MM.1S (cell line): ENCODE measurements around the gene RPS6KC1.

ENCODE experiments used
- DNase-seq: peaks from one replicate; pipeline ENCODE4 v3.0.0-alpha.2; 2015
- H2AFZ ChIP-seq: fragments of 300-600 bp; sonication (generic); 2 replicates; pipeline ENCODE4 v1.6.0; 2016; ENCODE audit warnings: antibody characterized with exemption, low read length
- H3F3A ChIP-seq: fragments of 300-600 bp; sonication (generic); 2 replicates; pipeline ENCODE4 v1.6.1; 2016; ENCODE audit warnings: mild to moderate bottlenecking, antibody characterized with exemption, low read length, moderate library complexity, mixed read lengths; ENCODE audit not compliant: insufficient read depth
- H3K27ac ChIP-seq: fragments of 300-600 bp; sonication (generic); 2 replicates; pipeline ENCODE4 v1.5.1; 2016; ENCODE audit warnings: mild to moderate bottlenecking, low read length
- H3K27me3 ChIP-seq: fragments of 300-600 bp; sonication (generic); replicated peaks from 2 replicates; pipeline ENCODE4 v1.6.0; 2016; ENCODE audit warnings: low read length; ENCODE audit not compliant: insufficient read depth
- H3K36me3 ChIP-seq: fragments of 300-600 bp; sonication (generic); replicated peaks from 2 replicates; pipeline ENCODE4 v1.6.1; 2016; ENCODE audit warnings: mild to moderate bottlenecking, low read length, mixed read lengths; ENCODE audit not compliant: insufficient read depth
- H3K4me1 ChIP-seq: fragments of 300-600 bp; sonication (generic); 2 replicates; pipeline ENCODE4 v1.6.1; 2016; ENCODE audit warnings: low read length, mixed read lengths
- H3K4me2 ChIP-seq: fragments of 300-600 bp; sonication (generic); 2 replicates; pipeline ENCODE4 v1.6.0; 2016; ENCODE audit warnings: low read depth, low read length
- H3K4me3 ChIP-seq: fragments of 300-600 bp; sonication (generic); 2 replicates; pipeline ENCODE4 v1.5.1; 2016; ENCODE audit warnings: low read length, mixed read lengths
- H3K79me2 ChIP-seq: fragments of 300-600 bp; sonication (generic); 2 replicates; pipeline ENCODE4 v1.6.1; 2016; ENCODE audit warnings: mixed run types, low read length, mixed read lengths
- H3K9ac ChIP-seq: fragments of 300-600 bp; sonication (generic); 2 replicates; pipeline ENCODE4 v1.6.1; 2016; ENCODE audit warnings: low read length, mixed read lengths
- H3K9me2 ChIP-seq: fragments of 300-600 bp; sonication (generic); replicated peaks from 2 replicates; pipeline ENCODE4 v1.6.1; 2016; ENCODE audit warnings: mild to moderate bottlenecking, low read length, mixed read lengths; ENCODE audit not compliant: insufficient read depth
- H3K9me3 ChIP-seq: fragments of 300-600 bp; sonication (generic); replicated peaks from 2 replicates; pipeline ENCODE4 v1.6.1; 2016; ENCODE audit warnings: mild to moderate bottlenecking, low read length, mixed read lengths; ENCODE audit not compliant: insufficient read depth
- H4K20me1 ChIP-seq: fragments of 300-600 bp; sonication (generic); 2 replicates; pipeline ENCODE4 v1.6.1; 2016; ENCODE audit warnings: mild to moderate bottlenecking, low read length, moderate library complexity, mixed read lengths; ENCODE audit not compliant: insufficient read depth
- EZH2 ChIP-seq: fragments of 300-600 bp; sonication (generic); optimal IDR thresholded peaks from 2 replicates; pipeline ENCODE3; 2017; ENCODE audit warnings: low read depth, mild to moderate bottlenecking, antibody characterized with exemption, low read length, mixed read lengths
- EZH2phosphoT487 ChIP-seq: fragments of 300-600 bp; sonication (generic); IDR thresholded peaks from 2 replicates; pipeline ENCODE4 v1.6.1; 2018; ENCODE audit warnings: antibody characterized with exemption, low read length
- TF ChIP-seq, protein P1 (sequence below): fragments of 300-600 bp; sonication (generic); IDR thresholded peaks from 2 replicates; pipeline ENCODE4 v1.5.1; 2016; ENCODE audit warnings: antibody characterized with exemption, low read length, mixed read lengths

RPS6KC1 gene

DNA sequence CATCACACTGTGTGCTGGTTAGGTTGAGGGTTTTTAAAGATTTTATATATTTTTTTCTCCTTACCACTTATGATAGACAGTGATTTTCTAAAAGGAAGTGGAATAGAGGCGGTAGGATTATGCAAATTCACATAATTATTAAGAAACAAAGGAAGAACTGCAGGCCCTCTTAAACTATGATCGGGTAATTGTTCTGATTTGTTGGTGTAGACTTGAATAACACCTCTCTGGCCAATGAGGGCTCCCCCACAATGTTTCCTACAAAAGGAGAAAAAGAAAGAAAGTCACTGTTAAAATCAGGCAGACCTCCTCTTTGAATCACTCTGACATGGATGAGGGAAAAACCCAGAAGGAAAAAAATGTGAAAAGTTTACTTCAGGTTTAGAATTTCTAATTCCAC lies 241.6 kb downstream of the RPS6KC1 start:
- Histone ChIP-seq H3K27me3 (no peaks in the 10 kb centered on the region), H4K20me1 (no peaks in the 10 kb centered on the region), H3F3A (no peaks in the 10 kb centered on the region)

DNA sequence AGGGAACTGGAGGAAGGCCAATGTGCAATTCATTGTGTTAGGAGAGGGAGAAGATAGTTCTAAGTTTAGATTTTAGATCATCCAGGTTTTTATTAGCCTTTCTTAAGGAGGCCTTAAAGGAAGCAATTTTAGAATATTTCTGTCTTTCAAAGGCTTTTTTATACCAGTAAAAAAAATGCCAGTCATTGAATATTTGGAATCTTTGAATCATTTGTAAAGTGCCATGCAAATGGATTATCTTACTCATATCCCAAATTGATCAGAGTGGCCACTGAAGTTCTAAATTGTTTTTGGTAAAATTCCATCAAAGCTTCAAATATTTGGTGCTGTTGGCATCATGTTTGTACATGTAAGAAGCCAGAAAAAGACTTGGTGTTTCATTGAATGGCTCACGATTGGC lies 244.8 kb downstream of the RPS6KC1 start:
- Histone ChIP-seq H3K9me3 (no peaks in the 10 kb centered on the region), H3K36me3 (no peaks in the 10 kb centered on the region), H3K4me1 (no peaks in the 10 kb centered on the region), H3K27me3 (no peaks in the 10 kb centered on the region), H2AFZ (no peak overlapping the region), H3K9ac (no peak overlapping the region), H3K9me2 (no peaks in the 10 kb centered on the region), H3K79me2 (no peaks in the 10 kb centered on the region), H3K27ac (no peak overlapping the region), H4K20me1 (no peaks in the 10 kb centered on the region), H3K4me2 (no peak overlapping the region), H3K4me3 (no peak overlapping the region), H3F3A (no peaks in the 10 kb centered on the region)
- DNase-seq: no peak
- TF ChIP-seq EZH2 (no peak), EZH2phosphoT487 (no peak)
- TF ChIP-seq, protein P1, sequence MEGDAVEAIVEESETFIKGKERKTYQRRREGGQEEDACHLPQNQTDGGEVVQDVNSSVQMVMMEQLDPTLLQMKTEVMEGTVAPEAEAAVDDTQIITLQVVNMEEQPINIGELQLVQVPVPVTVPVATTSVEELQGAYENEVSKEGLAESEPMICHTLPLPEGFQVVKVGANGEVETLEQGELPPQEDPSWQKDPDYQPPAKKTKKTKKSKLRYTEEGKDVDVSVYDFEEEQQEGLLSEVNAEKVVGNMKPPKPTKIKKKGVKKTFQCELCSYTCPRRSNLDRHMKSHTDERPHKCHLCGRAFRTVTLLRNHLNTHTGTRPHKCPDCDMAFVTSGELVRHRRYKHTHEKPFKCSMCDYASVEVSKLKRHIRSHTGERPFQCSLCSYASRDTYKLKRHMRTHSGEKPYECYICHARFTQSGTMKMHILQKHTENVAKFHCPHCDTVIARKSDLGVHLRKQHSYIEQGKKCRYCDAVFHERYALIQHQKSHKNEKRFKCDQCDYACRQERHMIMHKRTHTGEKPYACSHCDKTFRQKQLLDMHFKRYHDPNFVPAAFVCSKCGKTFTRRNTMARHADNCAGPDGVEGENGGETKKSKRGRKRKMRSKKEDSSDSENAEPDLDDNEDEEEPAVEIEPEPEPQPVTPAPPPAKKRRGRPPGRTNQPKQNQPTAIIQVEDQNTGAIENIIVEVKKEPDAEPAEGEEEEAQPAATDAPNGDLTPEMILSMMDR: no peak

More for the DNA sequence above, 241.6 kb downstream of the RPS6KC1 start:
- H3K9me3 ChIP-seq: no peaks in the 10 kb centered on the region
- no peak overlapping the region for H3K4me2 ChIP-seq
- H3K9me2 ChIP-seq: no peaks in the 10 kb centered on the region
- H3K4me3 ChIP-seq: no peak overlapping the region
- no peak overlapping the region for H3K9ac ChIP-seq
- no peak for DNase-seq
- no peaks in the 10 kb centered on the region for H3K36me3 ChIP-seq
- no peak overlapping the region for H3K27ac ChIP-seq
- H3K79me2 ChIP-seq: no peaks in the 10 kb centered on the region
- no peaks in the 10 kb centered on the region for H3K4me1 ChIP-seq
- no peak overlapping the region for H2AFZ ChIP-seq
- TF ChIP-seq EZH2phosphoT487: no peak
- TF ChIP-seq, protein P1: no peak

DNA sequence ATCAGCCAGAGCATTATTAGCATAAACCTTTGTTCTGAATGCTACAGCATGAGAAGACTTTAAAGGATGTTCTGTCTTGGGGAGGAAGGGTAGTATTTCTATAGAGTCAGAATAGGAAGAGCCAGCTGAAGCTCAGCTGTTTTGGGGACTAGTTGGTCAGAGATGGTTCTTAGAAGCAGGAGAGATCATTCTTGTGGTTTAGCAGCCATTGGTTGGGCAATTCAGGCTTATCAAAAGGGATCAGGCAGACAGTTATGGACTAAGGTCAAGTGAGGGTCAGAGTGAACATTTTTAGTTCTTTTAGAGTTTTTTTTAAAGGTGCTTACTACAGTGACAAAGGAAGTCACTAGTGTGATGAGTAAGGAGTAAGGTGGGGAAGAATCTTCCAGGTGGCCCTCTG lies 245.5 kb downstream of the RPS6KC1 start:
- H3K27me3 ChIP-seq: no peaks in the 10 kb centered on the region
- TF ChIP-seq, protein P1: no peak
- TF ChIP-seq EZH2phosphoT487 (no peak), EZH2 (no peak)
- no peaks in the 10 kb centered on the region for H3K9me3 ChIP-seq
- no peak overlapping the region for H3K27ac ChIP-seq
- no peak overlapping the region for H3K9ac ChIP-seq
- H3K79me2 ChIP-seq: no peaks in the 10 kb centered on the region
- no peaks in the 10 kb centered on the region for H4K20me1 ChIP-seq
- no peak overlapping the region for H3K4me2 ChIP-seq
- no peak overlapping the region for H2AFZ ChIP-seq
- no peaks in the 10 kb centered on the region for H3K4me1 ChIP-seq
- H3K36me3 ChIP-seq: no peaks in the 10 kb centered on the region
- no peak overlapping the region for H3K4me3 ChIP-seq
- H3K9me2 ChIP-seq: no peaks in the 10 kb centered on the region
- H3F3A ChIP-seq: no peaks in the 10 kb centered on the region
- peak; percentile 60 for DNase-seq
